Caco-2 (cell line): ENCODE measurements around the gene MXRA7. TPM values are rescaled to one million over a fixed set of nuclear protein-coding genes. Genes with fewer than 3 reads are reported as not detected.
A peak's percentile ranks its signal among the peaks of the same experiment; 100 is the strongest.

Source experiments
- BruUV-seq: library from RNA; stranded (reverse); fragments of 400-500 nt; replicated peaks from 2 replicates; lab custom pipeline; 2021; lab: Mats Ljungman, UMichigan
- CTCF ChIA-PET: fragments of 300-600 bp; sonication (Branson Sonifier 250); formaldehyde crosslinking; loops from one replicate; lab custom pipeline; 2022; ENCODE audit warnings: antibody characterized with exemption; lab: Charles Lee
- POLR2A ChIA-PET: fragments of 300-600 bp; sonication (Branson Sonifier 250); formaldehyde crosslinking; loops from one replicate; lab custom pipeline; 2022; ENCODE audit warnings: antibody characterized with exemption; lab: Charles Lee
- DNase-seq, 2 experiments: peaks; one replicate each; pipeline versions ENCODE4 v3.0.0 to v3.0.0-alpha.2; 2020 to 2022
- H3K27me3 ChIP-seq: replicated peaks from 2 replicates; pipeline ENCODE4 v1.6.0; 2011; ENCODE audit warnings: low read length; ENCODE audit not compliant: control insufficient read depth, insufficient read depth
- H3K36me3 ChIP-seq: 2 replicates; pipeline ENCODE4 v1.5.1; 2011; ENCODE audit warnings: low read length; ENCODE audit not compliant: control insufficient read depth, insufficient read depth
- H3K4me1 ChIP-seq: fragments of 250-450 bp; sonication (Bioruptor Pico); 2 replicates; pipeline ENCODE4 v1.5.1; 2020; ENCODE audit warnings: mild to moderate bottlenecking
- H3K4me3 ChIP-seq: 2 replicates; pipeline ENCODE4 v1.5.1; 2011; ENCODE audit warnings: low read depth, mild to moderate bottlenecking, control low read depth, low read length
- H3K9me3 ChIP-seq: fragments of 250-450 bp; sonication (Bioruptor Pico); 2 replicates; pipeline ENCODE4 v1.5.1; 2020; ENCODE audit warnings: mild to moderate bottlenecking, moderate library complexity
- H3K27ac Mint-ChIP-seq: one replicate; pipeline ENCODE4 v1.8.0; 2022; ENCODE audit warnings: mixed read lengths; ENCODE audit not compliant: unreplicated experiment
- H3K27me3 Mint-ChIP-seq: one replicate; pipeline ENCODE4 v1.8.0; 2022; ENCODE audit warnings: mixed read lengths; ENCODE audit not compliant: insufficient read depth, unreplicated experiment
- H3K36me3 Mint-ChIP-seq: one replicate; pipeline ENCODE4 v1.8.0; 2022; ENCODE audit warnings: mild to moderate bottlenecking, mixed read lengths; ENCODE audit not compliant: insufficient read depth, unreplicated experiment
- H3K4me1 Mint-ChIP-seq: one replicate; pipeline ENCODE4 v1.8.0; 2022; ENCODE audit warnings: low read depth, mixed read lengths; ENCODE audit not compliant: unreplicated experiment
- H3K4me3 Mint-ChIP-seq: one replicate; pipeline ENCODE4 v1.8.0; 2022; ENCODE audit warnings: mild to moderate bottlenecking, moderate library complexity, mixed read lengths; ENCODE audit not compliant: unreplicated experiment
- H3K9me3 Mint-ChIP-seq: one replicate; pipeline ENCODE4 v1.8.0; 2022; ENCODE audit warnings: mixed read lengths; ENCODE audit not compliant: unreplicated experiment
- intact Hi-C: fragments of 100-400 bp; cut with micrococcal nuclease; formaldehyde crosslinking; loops from one replicate; pipeline ENCODE4 v1.10.0; 2022; ENCODE audit not compliant: unreplicated experiment
- total RNA-seq: library from RNA; stranded (reverse); gene quantifications from 2 replicates; pipeline ENCODE4 v1.2.3, GENCODE V29; 2022
- TF ChIP-seq, protein P1 (sequence below), 2 experiments: fragments of 200-600 bp in 1 of 2; IDR thresholded peaks; 1 replicate in 1 of 2; 2 replicates in 1 of 2; pipeline versions ENCODE4 v1.5.1 to v1.8.0; 2011 to 2022; ENCODE audit warnings: antibody characterized with exemption in 1 of 2, control low read depth in 1 of 2, inconsistent platforms in 1 of 2, low read depth in 1 of 2, low read length in 1 of 2, mild to moderate bottlenecking in 1 of 2, moderate library complexity in 1 of 2; ENCODE audit not compliant: insufficient read depth in 1 of 2, severe bottlenecking in 1 of 2, unreplicated experiment in 1 of 2

MXRA7 gene
- total RNA-seq, 1 experiment from 2014 or later: 70.2 TPM

DNA sequence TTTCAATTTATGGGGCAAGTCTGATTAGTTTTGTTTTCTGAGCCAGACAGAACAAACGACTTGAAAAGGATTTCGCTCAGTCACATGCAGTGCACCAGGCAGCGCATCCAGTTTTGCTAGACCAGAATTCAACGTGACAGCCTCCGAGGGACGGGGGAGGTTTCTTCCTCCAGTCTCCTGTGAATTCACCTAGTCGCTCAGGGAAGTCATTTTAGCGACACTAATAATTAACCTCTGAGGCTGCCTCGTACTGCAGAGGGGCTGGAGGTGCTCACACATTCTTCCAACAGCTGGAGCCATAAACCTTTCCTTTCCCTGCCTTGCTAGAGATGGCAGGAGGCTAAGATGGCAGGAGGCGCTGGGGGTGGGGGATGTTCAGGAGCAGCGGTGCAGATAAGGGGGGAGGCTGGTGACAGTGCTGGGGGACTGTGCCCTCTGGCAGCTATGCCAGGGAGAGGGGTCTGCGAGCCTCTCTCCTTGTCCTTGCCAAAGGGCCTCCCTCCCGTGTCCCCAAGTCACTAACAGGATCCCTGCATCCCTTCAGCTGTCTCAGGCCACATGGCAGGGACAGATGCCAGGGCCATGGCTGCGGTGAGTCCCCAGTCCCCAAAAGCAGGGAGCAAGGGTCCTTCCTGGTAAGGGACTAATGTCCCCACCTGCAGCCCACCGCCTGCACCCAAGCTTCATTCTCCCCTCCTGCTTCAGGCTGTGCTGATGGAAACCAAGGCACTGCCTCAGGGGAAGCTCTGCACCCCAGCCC lies 24.0 kb downstream of the MXRA7 start:
- ChIA-PET CTCF (interaction anchor here (0.6 kb wide), 1 partner anchor 75 kb away, joined by 3 read pairs; no protein-coding TSS in a partner anchor), POLR2A (interaction anchor here (0.6 kb wide), 2 partner anchors 15 to 74 kb away, joined by 3 to 4 read pairs; no protein-coding TSS in a partner anchor)
- no peak overlapping the region for H3K4me3 Mint-ChIP-seq
- Histone ChIP-seq H3K36me3 (no peaks in the 10 kb centered on the region; the same call in 1 of the 2 replicates), H3K9me3 (no peaks in the 10 kb centered on the region), H3K27me3 (no peaks in the 10 kb centered on the region), H3K4me3 (no peak overlapping the region), H3K4me1 (peaks cover 30% of the 10 kb centered on the region)
- intact Hi-C loops: loop anchor here (2.0 kb wide), 1 partner anchor 28 kb away; no protein-coding TSS in a partner anchor
- no TSS peak for BruUV-seq
- peak; percentile 64 to 69 for DNase-seq
- no peaks in the 10 kb centered on the region for H3K9me3 Mint-ChIP-seq
- TF ChIP-seq, protein P1, sequence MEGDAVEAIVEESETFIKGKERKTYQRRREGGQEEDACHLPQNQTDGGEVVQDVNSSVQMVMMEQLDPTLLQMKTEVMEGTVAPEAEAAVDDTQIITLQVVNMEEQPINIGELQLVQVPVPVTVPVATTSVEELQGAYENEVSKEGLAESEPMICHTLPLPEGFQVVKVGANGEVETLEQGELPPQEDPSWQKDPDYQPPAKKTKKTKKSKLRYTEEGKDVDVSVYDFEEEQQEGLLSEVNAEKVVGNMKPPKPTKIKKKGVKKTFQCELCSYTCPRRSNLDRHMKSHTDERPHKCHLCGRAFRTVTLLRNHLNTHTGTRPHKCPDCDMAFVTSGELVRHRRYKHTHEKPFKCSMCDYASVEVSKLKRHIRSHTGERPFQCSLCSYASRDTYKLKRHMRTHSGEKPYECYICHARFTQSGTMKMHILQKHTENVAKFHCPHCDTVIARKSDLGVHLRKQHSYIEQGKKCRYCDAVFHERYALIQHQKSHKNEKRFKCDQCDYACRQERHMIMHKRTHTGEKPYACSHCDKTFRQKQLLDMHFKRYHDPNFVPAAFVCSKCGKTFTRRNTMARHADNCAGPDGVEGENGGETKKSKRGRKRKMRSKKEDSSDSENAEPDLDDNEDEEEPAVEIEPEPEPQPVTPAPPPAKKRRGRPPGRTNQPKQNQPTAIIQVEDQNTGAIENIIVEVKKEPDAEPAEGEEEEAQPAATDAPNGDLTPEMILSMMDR (IDR thresholded peaks at IDR 0.05; ENCODE audit: insufficient read depth in 1 of 2, low read depth in 1 of 2, low read length in 1 of 2, severe bottlenecking in 1 of 2, unreplicated experiment in 1 of 2): no peak
- H3K27ac Mint-ChIP-seq: peak overlapping the region; percentile 22
- peaks cover 18% of the 10 kb centered on the region for H3K4me1 Mint-ChIP-seq
- H3K36me3 Mint-ChIP-seq: peaks cover 13% of the 10 kb centered on the region
- H3K27me3 Mint-ChIP-seq: no peaks in the 10 kb centered on the region

DNA sequence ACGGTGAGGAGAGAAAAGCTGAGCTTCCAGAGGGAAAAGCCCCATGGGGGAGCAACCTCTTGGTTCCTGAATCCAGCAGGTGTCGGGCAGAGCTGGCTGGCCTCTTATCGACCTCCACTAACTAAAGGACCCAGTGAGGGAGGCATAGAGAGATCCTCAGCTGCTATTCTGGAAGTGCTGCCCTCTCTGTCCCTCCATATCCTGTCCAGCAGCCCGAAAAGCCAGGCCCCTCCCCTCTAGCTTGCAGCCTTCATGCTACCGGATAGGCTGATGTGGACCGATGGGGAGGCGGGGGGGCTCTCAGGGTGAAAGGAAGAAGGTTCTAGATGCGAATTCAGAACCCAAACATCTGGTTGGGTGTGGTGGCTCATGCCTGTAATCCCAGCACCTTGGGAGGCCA lies 24.9 kb downstream of the MXRA7 start:
- CTCF ChIA-PET: interaction anchor here (1.9 kb wide), 1 partner anchor 128 kb away, joined by 8 read pairs; no protein-coding TSS in a partner anchor

DNA sequence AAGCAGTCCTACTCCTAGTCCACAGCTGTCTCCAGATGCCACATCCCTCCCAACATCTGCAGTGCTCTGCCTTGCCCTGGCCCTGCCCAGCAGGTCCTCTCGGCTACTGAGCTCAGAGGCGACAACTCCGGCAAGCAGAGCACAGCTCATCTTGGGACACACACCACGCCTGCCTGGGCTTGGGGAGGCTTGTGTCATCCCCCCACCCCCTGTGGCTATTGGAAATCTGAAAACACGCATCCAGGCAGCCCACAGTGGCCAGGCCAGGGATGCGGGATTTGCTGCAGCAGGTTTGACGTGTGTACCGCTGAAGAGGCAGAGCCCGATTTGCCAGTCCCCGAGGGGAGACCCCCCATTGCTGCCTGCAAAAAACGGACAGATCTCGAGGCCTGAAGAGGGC lies 25.4 kb downstream of the MXRA7 start:
- Mint-ChIP-seq H3K27me3 (no peaks in the 10 kb centered on the region), H3K27ac (no peak overlapping the region), H3K4me1 (peaks cover 18% of the 10 kb centered on the region), H3K36me3 (peaks cover 20% of the 10 kb centered on the region), H3K9me3 (no peaks in the 10 kb centered on the region), H3K4me3 (no peak overlapping the region)
- DNase-seq: no peak
- H3K4me3 ChIP-seq: no peak overlapping the region
- TF ChIP-seq, protein P1 (IDR thresholded peaks at IDR 0.05; ENCODE audit: insufficient read depth in 1 of 2, low read depth in 1 of 2, low read length in 1 of 2, severe bottlenecking in 1 of 2, unreplicated experiment in 1 of 2): no peak
- peaks cover 30% of the 10 kb centered on the region for H3K4me1 ChIP-seq
- intact Hi-C loops: no loop called here
- no peaks in the 10 kb centered on the region for H3K27me3 ChIP-seq
- H3K9me3 ChIP-seq: no peaks in the 10 kb centered on the region
- H3K36me3 ChIP-seq: no peaks in the 10 kb centered on the region; the same call in 1 of the 2 replicates
- no TSS peak for BruUV-seq
- ChIA-PET CTCF (interaction anchor here (1.9 kb wide), 1 partner anchor 127 kb away, joined by 8 read pairs; no protein-coding TSS in a partner anchor), POLR2A (interaction anchor here (0.5 kb wide), 1 partner anchor 315 kb away, joined by 6 read pairs; no protein-coding TSS in a partner anchor)

More for the DNA sequence above, 24.9 kb downstream of the MXRA7 start:
- no peak for DNase-seq
- Histone ChIP-seq H3K9me3 (no peaks in the 10 kb centered on the region), H3K27me3 (no peaks in the 10 kb centered on the region), H3K4me1 (peaks cover 30% of the 10 kb centered on the region), H3K36me3 (no peaks in the 10 kb centered on the region; the same call in 1 of the 2 replicates), H3K4me3 (no peak overlapping the region)
- Mint-ChIP-seq H3K36me3 (peaks cover 17% of the 10 kb centered on the region), H3K9me3 (no peaks in the 10 kb centered on the region), H3K4me3 (no peak overlapping the region), H3K27ac (no peak overlapping the region), H3K4me1 (peaks cover 18% of the 10 kb centered on the region), H3K27me3 (no peaks in the 10 kb centered on the region)
- BruUV-seq: no TSS peak
- TF ChIP-seq, protein P1 (IDR thresholded peaks at IDR 0.05; ENCODE audit: insufficient read depth in 1 of 2, low read depth in 1 of 2, low read length in 1 of 2, severe bottlenecking in 1 of 2, unreplicated experiment in 1 of 2): no peak
- intact Hi-C loops: loop anchor here (2.0 kb wide), 1 partner anchor 29 kb away; no protein-coding TSS in a partner anchor
- POLR2A ChIA-PET: no interaction called here
